DND-41 (cell line): Measurements from ENCODE around the gene TFEB.

Experiments
- EZH2 ChIP-seq: IDR thresholded peaks from 3 replicates; pipeline ENCODE4 v1.6.1; 2012; ENCODE audit warnings: borderline replicate concordance, low read depth, mild to moderate bottlenecking, moderate library complexity, low read length, inconsistent platforms; ENCODE audit not compliant: severe bottlenecking
- TF ChIP-seq, protein P1 (sequence below): IDR thresholded peaks from 2 replicates; pipeline ENCODE4 v1.5.1; 2012; ENCODE audit warnings: borderline replicate concordance, low read length, moderate library complexity, mild to moderate bottlenecking; ENCODE audit not compliant: poor library complexity, severe bottlenecking; ENCODE audit errors: extremely low read depth

- TF ChIP-seq, protein P1, sequence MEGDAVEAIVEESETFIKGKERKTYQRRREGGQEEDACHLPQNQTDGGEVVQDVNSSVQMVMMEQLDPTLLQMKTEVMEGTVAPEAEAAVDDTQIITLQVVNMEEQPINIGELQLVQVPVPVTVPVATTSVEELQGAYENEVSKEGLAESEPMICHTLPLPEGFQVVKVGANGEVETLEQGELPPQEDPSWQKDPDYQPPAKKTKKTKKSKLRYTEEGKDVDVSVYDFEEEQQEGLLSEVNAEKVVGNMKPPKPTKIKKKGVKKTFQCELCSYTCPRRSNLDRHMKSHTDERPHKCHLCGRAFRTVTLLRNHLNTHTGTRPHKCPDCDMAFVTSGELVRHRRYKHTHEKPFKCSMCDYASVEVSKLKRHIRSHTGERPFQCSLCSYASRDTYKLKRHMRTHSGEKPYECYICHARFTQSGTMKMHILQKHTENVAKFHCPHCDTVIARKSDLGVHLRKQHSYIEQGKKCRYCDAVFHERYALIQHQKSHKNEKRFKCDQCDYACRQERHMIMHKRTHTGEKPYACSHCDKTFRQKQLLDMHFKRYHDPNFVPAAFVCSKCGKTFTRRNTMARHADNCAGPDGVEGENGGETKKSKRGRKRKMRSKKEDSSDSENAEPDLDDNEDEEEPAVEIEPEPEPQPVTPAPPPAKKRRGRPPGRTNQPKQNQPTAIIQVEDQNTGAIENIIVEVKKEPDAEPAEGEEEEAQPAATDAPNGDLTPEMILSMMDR = no peak
- TF ChIP-seq EZH2 = no peak
These were observed 20.9 kb upstream of the TFEB start for GRCh38 chr6:41756354-41756753.
